ENCODE measurements around the gene STEAP4.

The STEAP4 gene

GRCh38 chr7:88226201-88226600 is 80.5 kb downstream of the STEAP4 start:
- Mint-ChIP-seq H3K27ac (no peak overlapping the region), H3K36me3 (peaks cover 6% of the 10 kb centered on the region), H3K27me3 (peaks cover 12% of the 10 kb centered on the region), H3K4me1 (peaks cover 3% of the 10 kb centered on the region), H3K4me3 (no peak overlapping the region), H3K9me3 (peaks cover 3% of the 10 kb centered on the region)
- no peak for ATAC-seq

DNA sequence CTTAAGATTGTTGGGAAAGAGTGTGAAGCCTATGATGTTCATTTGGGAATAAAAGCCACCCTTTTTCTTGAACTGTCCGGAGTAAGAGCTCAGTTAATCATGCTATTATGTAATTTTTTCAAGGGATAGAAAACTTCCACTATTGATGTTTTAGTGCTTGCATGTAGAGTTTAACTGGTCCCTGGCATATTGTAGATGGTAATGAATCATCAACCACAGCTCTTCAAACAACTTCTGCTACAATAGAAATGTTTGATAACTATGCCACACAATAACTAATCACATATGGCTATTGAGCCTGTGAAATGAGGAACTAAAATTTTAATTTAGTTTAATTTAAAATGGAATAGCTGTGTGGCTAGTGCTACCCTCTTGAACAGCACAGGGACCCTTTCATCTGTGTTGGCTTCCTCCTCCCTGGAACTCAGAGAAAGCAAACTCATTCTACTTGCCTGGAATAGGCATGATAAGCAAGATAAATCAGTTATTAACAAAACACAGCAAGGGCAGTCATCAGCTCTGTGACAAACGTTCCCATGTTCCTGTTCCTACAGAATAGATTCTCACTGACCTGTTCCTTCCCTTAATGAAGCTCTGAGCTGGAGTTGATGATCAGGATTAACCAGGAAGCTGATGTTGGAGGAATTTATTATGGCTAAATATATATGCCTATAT is 82.0 kb downstream of the STEAP4 start:
- peaks cover 12% of the 10 kb centered on the region for H3K27me3 Mint-ChIP-seq
- H3K4me3 Mint-ChIP-seq: no peak overlapping the region
- H3K9me3 Mint-ChIP-seq: no peaks in the 10 kb centered on the region
- H3K27ac Mint-ChIP-seq: no peak overlapping the region
- no peak for ATAC-seq
- peaks cover 6% of the 10 kb centered on the region for H3K36me3 Mint-ChIP-seq
- peaks cover 7% of the 10 kb centered on the region for H3K4me1 Mint-ChIP-seq

DNA sequence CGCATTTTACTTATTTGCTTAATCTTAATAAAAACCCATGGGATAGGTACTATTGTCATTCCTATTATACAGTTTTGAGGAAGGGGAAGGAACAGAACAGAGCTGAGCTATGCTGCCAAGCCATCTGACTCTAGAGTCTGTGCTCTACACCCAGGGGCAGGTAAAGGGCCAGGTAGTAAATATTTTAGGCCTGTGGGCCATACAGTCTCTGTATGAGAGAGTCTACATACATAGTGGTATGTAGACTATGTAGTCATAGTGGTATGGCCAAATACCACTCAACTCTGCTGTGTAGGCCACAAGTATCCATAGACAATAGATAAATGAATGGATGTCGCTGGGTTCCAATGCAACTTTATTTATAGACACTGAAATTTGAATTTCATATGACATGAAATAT is 83.4 kb downstream of the STEAP4 start:
- no peaks in the 10 kb centered on the region for H3K9me3 Mint-ChIP-seq
- peaks cover 14% of the 10 kb centered on the region for H3K4me1 Mint-ChIP-seq
- H3K27me3 Mint-ChIP-seq: peaks cover 4% of the 10 kb centered on the region
- H3K4me3 Mint-ChIP-seq: no peak overlapping the region
- H3K36me3 Mint-ChIP-seq: no peaks in the 10 kb centered on the region
- H3K27ac Mint-ChIP-seq: no peak overlapping the region
- no peak for ATAC-seq
